ENCODE results near the gene CEP126.
"Not testable (repeated sequence)": the region's sequence is repeated elsewhere in the genome, so short reads cannot be mapped to it uniquely, and the experiment has no call there.

The CEP126 gene

DNA sequence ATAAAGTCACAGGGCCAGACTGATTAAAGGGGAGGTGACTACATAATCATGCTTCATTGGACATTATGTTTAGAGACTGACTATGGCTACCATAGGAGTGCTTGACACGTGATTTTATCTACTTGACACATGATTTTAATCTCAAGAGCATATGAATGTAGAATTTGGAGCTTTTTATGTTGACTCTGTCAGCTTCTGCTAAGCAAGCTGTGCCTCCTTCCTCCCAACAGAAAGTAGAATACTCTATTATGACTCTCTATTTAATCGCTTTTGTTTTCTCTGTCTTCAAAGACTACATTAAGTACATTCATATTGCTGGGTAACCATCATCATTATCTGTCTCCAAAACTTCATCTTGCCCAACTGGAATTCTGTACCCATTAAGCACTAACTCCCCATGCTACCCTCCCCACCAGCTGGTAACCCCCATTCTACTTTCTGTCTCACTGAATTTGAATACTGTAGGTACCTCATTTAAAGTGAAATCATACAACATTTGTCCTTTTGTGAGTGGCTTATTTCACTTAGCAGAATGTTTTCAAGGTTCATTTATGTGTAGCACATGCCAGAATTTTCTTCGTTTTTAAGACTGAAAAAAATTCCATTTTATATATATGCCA lies 26.2 kb downstream of the CEP126 start:
- DNase-seq (ENCODE audit: low spot score) = no peak

DNA sequence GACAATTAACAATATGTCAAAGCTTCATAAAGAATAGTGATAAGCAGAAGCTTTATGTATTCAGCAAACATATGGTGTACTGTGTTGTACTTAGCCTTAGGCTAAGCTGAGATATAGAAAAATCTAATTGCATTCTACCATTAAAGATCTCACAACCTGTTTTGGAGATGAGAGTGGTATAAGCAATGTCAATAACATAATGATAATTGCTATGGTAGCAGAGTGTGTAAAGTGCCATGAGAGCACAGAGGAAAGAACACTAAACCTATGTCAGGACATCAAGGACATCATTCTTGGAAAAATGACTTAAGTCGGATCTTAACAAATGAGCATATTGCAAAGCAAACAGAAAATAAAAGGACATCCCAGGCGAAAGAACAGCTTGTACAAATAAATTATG lies 30.1 kb downstream of the CEP126 start:
- no peak for DNase-seq (ENCODE audit: low spot score)

DNA sequence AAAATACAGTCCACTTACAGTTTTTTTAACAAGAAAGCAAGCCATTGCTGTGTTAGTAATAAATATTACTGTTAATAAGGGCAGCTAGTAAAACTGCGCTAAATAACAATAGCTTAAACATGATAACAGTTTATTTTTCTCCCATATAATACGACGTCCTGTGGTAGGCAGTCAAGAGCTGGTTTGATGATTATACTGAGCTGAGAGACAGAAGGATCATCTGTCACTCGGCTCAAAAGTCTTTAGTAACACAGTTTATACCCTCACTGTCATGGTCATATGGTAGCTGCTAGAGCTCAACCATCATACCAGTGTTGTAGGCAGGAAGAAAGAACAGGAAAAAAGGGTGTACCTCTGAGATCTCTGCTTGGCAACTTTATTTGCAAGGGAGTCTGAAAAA lies 30.6 kb downstream of the CEP126 start:
- DNase-seq (ENCODE audit: low spot score) = no peak

DNA sequence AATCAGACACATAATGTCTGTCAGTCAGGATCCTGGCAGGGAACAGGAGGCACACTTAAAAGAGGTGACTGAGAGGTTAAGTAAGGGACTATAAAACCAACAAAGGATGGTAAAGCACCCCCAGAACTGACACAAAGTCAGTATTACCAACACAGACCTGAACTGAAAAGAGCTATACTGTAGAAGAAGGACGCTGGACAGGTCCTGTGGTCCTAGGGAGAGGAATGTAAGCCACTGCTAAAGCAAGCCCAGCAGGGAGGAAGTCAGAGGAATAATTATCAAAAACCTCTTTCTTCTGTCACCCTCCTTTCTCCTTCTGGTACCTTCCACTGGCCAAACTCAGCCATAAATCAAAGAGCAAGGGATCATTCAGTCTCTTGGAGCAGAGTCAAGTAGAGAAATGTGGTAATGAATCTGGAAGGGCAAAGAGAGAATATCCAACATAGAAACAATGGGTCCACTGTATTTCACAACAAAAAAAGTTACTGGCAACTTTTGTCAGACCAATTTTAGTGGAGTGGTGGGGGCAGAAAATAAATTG lies 34.9 kb downstream of the CEP126 start:
- no peak for DNase-seq (ENCODE audit: low spot score)

DNA sequence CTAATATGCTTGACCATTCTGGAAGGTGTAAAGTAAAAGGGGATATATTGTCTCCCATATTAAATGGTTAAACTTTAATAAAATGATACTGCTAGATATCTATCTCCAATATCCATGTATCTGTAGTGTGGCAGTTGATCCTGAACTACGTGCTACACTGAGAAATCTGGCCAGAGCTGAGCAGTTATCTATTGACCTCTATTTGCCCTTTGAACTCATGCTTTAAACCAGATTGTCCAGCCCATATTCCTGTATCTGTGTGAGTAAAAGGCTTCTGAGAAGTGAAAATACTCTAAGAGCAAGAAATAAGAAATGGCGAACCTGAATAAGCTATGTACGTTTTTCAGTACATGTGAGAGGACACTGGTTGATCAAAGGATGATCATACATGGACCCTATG lies 40.5 kb downstream of the CEP126 start:
- no peak for DNase-seq (ENCODE audit: low spot score)

DNA sequence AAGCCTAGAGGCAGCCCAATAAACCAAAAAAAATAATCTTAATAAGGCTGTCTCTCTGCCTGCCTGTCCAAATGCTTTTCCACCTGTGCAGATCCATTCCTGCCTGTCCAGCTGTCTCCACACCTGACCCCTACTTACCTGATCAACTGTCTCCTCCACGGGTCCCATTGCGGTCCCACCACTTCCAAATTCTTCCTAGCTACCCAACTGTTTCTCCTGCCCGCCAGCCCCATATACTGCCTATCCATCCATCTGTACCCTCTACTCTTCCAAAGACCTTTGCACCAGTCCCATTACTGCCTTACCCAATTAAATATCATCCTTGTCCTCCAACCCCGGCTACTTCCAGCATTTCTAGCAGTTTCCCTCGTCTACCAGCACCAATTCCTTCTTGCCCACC lies 40.9 kb downstream of the CEP126 start:
- no peak for DNase-seq (ENCODE audit: low spot score)

DNA sequence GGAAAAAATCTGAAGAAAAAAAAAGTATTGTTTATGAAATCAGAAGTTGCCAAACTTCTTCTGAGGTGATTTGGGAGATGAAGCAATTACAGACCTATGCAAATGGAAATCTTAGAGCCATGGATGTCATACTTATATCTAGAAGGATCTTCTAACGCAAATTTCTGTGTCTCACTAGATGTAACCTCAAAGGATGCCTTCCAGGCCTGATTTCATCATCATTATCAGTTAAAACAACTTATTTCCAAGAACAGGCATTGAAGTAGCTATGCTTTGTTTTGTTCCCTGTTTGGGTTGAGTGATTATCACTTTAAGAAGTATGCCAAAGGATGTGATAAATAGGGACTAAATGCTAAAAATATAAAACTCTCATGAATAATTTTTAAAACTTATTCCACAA lies 45.4 kb downstream of the CEP126 start:
- no peak for DNase-seq (ENCODE audit: low spot score)

DNA sequence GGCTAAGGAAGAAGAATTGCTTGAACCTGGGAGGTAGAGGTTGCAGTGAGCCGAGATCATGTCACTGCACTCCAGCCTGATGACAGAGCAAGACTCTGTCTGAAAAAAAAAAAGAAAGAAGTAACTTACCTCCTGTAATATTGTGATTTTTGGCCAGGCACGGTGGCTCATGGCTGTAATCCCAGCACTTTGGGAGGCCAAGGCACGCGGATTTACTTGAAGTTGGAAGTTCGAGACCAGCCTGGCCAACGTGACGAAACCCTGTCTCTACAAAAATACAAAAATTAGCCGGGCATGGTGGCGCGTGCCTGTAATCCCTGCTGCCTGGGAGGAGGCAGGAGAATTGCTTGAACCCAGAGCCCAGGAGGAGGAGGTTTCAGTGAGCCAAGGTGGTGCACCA lies 49.4 kb downstream of the CEP126 start:
- DNase-seq (ENCODE audit: low spot score) = not testable (repeated sequence)

DNA sequence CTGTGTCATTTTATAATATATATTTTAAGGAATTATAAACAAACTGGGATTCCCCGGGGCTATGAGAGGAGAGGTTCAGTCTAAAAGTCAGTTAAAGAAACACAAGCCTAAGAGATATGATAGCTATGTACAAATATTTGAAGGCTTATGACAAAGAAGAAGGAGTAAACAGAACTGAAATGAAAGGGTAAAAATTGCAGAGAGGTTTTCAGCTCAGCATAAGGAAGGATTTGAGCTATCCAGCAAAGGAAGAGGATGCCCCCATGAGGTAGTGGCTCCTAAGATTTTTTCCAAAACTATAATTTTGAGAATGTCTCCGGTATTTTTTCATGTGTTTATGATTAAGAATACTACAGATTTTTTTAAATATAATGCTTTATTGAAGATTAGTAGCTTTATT lies 59.4 kb downstream of the CEP126 start:
- peak; percentile 26 for DNase-seq (ENCODE audit: low spot score)

DNA sequence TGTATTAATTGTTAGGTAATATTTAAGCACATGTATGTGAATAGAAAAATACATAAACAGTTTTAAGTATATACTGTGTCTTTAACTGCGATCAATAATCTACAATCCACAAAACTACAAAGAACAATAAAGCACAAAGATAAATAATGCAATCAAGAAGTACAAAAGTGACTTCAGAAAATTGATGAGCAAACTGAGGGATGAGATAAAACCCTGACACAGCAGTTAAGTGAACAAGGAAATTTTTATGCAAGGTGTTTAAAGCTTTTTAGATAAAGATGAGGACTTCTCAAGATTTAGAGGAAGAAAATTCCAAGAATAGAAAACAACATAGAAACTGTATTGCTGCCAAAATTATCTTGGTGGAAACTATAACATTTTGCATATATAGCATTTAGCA lies 60.0 kb downstream of the CEP126 start:
- no peak for DNase-seq (ENCODE audit: low spot score)

DNA sequence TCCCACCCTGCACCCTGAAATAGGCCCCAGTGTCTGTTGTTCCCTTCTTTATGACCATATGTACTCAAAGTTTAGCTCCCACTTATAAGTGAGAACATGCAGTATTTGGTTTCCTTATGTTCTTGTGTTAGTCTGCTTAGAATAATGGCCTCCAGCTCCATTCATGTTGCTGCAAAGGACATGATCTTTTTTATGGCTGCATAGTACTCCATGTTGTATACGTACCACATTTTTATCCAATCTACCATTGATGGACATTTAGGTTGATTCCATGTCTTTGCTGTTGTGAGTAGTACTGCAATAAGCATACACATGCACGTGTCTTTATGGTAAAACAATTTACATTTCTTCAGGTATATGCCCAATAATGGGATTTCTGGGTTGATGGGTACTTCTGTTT lies 60.9 kb downstream of the CEP126 start:
- DNase-seq (ENCODE audit: low spot score) = no peak

DNA sequence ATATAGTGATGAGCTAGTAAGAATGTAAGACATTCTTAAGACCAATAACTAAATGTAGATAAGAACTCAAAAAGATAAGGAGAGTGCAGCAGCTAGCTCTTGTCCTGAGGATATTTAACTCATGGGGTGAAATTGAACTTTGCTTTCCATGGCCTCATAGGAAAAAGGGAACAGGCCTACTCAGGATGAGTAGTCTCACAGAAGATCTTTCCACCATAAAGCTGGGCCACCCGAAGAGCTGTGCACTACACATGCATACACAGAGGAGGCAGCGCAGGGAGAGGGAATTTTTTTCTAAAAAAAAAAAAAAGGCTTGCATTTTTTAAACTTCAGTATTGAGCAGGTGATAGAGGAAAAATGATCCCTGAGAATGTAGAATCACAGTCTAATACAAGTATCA lies 72.6 kb downstream of the CEP126 start:
- no peak for DNase-seq (ENCODE audit: low spot score)

DNA sequence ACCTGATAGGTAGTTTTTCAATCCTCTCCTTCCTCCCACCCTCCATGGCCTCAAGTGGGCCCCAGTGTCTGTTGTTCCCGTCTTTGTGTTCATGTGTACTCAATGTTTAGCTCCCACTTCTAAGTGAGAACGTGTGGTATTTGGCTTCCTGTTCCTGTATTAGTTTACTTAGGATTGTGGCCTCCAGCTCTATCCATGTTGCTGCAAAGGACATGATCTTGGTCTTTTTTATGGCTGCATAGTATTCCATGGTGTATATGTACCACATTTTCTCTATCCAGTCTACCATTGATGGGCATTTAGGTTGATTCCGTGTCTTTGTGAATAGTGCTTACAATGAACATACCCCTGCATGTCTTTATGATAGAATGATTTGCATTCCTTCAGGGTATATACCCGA lies 78.4 kb downstream of the CEP126 start:
- DNase-seq (ENCODE audit: low spot score) = no peak

DNA sequence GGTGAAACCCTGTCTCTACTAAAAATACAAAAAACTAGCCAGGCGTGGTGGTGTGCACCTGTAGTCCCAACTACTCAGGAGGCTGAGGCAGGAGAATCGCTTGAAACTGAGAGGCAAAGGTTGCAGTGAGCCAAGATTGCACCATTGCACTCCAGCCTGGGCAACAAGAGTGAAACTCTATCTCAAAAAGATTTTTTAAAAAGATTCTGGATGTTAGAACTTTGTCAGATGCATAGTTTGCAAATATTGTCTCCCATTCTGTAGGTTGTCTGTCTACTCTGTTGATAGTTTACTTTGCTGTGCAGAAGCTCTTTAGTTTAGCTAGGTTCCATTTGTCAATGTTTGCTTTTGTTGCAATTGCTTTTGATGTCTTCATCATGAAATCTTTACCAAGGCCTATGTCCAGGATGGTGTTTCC lies 79.3 kb downstream of the CEP126 start:
- not testable (repeated sequence) for DNase-seq (ENCODE audit: low spot score)

DNA sequence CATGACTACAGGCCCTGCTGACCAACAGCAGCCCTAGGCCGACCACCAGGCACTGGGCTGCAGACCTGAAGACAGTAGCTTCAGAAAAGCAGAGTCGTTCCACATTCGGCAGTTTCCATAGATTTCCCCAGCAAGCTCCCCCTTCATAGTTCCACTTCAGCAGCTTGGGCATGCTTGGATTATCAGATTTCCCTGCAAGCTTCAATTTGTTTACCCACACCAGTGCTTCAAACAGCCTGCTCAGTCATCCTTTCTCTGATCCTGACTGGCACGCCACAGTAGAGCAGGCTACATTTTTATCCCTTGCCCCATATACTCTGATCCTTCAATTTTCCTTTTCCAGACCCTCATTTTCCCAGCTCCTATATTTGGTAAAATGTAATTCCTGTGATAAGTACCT lies 81.3 kb downstream of the CEP126 start:
- no peak for DNase-seq (ENCODE audit: low spot score)

DNA sequence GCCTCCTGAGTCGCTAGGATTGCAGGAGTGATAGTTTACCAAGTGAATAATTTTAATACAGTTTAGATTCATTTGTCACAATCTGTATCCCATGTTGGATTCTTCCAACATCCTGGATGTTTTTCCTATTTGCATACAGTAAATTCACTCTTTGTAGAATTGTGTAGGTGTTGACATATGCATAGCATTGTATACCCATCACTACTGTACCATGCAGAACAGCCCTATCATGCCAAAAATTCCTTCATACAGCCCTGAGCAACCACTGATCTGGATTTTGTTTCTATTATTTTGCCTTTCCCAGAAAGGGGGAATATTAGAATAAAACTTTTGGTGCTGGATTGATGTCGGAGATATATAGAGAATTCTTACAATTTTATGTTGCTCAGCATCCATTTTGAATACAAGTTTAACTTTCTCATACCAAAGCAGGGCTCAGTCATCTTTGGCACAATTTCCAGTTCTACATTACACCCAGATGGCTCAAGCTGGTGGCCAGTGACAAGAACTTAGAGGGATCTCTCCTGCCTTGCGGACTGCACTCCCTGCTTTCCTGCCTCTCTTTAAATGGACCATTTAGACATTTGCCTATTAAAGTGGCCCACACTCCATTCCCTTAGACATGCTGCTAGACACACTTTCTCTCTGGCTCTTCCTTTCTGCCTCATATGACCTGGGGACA lies 87.0 kb downstream of the CEP126 start:
- DNase-seq (ENCODE audit: low spot score) = no peak

DNA sequence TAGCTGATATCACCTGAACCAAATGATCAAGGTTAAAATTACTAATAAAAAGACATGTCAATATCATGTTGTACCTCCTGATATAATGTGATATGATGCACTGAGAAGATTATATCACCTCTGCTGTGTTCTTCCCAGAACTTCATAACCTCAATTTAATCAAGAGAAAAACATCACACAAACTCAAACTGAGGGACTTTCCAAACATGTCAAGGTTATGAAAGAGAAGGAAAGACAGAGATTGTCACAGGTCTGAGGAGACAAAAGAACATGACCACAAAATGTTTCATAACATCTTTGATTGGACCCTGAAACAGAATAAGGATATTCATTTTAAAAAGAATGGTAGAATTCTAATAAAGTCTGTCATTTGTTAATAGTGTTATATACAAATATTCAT lies 89.4 kb downstream of the CEP126 start:
- DNase-seq (ENCODE audit: low spot score) = no peak

DNA sequence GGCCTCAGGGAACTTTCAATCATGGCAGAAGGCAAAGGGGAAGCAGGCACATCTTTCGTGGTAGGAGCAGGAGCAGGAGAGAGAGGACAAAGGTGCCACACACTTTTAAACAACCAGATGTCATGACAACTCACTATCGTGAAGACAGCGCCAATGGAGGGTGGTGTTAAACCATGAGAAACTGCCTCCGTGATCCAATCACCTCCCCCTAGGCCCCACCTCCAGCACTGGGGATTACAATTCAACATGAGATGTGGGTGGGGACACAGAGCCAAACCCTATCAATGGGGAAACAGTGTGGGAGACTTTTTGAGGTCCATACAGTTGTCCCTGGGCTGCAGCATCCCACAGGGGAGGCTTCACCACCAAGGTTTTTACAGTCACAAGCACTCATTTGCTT lies 90.5 kb downstream of the CEP126 start:
- DNase-seq (ENCODE audit: low spot score) = no peak

DNA sequence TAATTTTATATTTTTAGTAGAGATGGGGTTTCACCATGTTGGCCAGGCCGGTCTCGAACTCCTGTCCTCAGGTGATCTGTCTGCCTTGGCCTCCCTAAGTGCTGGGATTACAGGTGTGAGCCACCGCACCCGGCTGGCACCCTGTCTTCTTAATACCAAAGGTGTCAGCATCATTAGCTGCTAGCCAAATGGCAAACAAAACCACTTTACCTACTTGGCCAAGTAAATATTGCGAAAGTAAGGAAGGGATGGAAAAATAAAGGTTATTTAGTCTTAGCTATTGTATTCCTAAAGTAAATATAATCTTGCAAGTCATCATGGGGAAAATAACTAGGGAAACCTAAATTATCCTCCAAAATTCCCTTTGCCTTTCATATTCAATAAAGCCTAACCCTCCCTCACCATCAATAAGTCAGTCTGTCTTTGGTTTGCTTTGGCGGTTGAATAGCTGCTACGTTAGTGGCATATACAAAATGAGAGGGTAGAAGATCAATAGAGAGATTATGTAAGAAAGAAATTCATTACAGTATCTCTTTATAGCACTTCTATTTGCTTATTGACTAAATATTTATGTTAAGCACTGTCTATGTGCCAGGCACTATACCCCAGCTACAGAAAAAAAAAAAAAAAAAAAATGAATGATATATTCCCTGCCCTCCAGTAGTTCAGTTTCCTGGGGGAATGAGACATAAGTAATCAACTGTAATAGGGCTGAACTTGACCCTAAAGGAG lies 92.2 kb downstream of the CEP126 start:
- no peak for DNase-seq (ENCODE audit: low spot score)

DNA sequence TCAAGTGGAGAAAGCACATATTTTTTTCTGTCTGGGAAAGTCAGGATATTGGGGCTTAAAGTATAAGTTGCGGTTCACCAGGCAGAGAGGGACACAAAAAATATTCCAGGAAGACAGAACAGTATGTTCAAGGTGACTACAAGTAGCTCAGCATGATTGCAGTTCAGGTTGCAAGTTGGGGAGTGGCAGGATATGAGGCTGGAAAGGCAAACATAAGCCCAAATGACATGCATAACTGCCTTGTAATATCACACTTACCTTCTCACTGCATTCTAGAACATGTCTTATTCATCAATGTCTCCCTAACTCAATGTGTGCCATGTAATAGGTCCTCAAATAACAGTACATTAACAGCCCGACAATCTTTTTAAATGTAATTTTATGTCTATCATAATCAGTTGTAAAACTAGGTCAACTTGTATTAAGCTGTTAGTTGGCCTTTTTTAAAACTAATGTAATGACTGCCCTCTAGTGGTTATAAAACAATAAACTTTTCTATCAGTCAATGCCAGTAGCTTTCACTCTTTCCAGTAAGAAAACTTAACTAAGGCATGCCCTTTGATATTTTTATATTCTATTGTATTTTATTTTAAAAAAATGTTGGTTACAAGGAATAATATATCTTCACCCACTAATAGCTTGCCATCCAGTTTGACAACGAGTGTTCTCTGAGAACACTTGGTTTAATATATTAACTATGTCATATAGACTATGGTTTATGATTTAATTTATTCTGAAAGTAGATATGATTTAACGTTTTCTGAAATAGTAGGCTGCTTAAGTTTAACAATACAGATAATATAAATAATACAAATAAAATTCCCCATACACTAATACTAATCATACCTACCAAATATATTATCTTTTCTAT lies 93.0 kb downstream of the CEP126 start:
- DNase-seq (ENCODE audit: low spot score) = peak; percentile 41

DNA sequence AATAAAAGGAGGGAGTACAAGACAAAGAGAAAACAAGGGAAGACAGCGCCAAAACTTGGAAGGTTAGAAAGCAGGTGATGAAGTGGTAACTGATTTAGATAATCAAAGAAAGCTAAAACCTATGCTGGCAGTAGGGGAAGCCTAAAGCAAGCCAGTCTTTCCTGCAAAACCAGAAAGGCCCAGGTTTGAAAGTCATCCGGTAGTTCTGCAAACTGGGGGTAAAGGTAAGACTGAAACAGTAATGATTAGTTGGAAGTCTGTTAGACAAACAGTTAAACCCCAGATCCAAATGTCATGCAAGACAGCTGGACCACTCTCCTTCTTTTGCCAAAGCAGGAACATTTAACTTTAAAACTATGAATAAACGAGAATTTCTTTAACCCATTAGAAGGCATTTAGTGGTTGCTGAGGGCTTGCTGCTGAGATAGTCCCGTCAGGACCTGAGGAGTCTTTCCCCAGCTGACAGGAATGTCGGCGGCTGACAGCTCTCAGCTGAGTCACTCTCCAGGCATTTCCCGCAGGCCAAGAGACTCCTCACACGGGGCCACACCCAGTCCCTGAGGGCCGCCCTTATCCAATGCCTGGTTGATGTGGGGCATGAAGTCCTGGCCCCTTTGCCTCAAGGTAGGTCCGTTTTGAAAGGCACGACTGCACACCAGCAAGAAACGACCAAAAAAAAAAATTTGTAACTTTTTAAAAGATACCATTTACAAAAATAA lies 96.1 kb downstream of the CEP126 start:
- peak; percentile 96 for DNase-seq (ENCODE audit: low spot score)

DNA sequence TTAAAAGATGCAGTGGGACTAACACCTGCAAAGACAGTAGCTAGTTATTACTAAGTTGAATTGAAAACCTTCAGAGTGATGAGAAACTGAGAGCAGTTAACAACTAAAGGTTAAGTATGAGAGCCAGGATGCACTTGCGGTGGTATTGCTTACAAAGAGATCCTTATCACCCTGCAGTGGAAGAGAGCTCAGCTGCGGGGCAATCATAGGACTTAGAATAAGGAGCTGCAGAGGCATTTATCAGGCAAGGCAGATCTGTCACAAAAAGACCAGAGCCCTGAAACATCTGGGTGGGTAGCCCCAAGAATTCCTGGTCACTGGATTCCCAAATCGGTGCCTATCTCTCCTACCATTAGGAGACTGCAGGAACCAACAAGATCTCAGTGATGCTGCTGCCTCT lies 98.1 kb downstream of the CEP126 start:
- no peak for DNase-seq (ENCODE audit: low spot score)

Measured in AG08395 (cell line).